NCI-H460 (cell line): Measurements from ENCODE around the gene TMEFF2. TPM values are rescaled to one million over a fixed set of nuclear protein-coding genes. Genes with fewer than 3 reads are reported as not detected.

ENCODE experiments used
- DNase-seq: peaks from one replicate; pipeline ENCODE4 v3.0.0-alpha.2; 2016; ENCODE audit warnings: low read depth; ENCODE audit errors: extremely low read depth
- total RNA-seq: library from RNA; depleted of rRNA; stranded (reverse); fragments of >200 nt; shearing (Covaris generic); gene quantifications from 2 replicates; pipeline ENCODE4 v1.2.3, GENCODE V29; 2014

Gene TMEFF2
- total RNA-seq, 1 experiment from 2014 or later, result not detected

- no peak for DNase-seq
Measured at GRCh38 chr2:191915750-191916149, 279.0 kb downstream of the TMEFF2 start.

- no peak for DNase-seq
Measured at GRCh38 chr2:191913796-191914195, 280.9 kb downstream of the TMEFF2 start.

DNA sequence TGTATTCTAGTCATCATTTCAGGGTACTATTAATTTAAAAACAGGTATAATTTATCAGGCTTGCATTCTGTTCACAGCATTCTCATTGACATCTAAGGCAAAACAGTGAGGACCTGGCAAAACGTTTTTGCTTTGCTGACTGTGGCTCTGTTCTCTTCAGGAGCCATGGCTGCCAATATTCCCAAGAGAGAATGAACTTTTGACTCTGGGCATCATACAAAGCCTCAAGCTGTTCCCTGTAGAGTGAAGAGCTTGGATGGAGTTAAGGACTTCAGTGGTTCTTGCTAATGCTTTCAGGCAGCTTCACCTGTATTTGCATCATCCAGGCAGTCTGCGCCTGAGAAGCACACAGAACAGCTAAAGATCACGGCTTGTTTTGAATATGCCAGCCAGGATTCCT, 282.0 kb downstream of the TMEFF2 start:
- DNase-seq, result no peak

- no peak for DNase-seq
Measured at GRCh38 chr2:191910518-191910917, 284.2 kb downstream of the TMEFF2 start.

DNA sequence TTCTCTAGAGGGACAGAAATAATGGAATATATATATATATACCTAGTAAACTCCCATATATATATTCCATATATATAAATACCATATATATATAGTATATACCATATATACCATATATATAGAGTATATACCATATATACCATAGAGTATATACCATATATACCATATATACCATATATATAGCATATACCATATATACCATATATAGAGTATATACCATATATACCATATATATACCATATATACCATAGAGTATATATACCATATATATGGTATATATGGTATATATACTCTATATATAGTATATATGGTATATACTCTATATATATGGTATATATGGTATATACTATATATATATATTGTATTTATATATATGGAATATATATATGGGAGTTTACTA, 285.9 kb downstream of the TMEFF2 start:
- no peak for DNase-seq

DNA sequence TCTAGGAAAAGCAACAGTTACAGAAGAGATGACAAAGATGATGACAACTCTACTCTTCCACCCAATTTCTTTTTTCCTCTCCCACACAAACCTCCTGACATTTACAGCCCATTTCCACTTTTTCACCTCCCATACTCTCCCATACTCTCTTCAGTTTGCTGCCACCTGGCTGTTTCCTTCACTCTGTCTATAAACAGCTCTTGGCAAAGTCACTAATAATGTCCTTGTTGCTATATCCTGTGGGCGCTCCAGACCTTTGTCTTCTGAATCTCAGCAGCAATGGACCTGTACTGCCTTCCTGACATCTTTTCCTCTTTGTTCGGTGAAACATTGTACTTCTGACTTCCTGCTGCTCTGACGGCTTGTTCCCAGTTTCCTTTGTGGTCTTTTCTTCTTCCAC, 287.2 kb downstream of the TMEFF2 start:
- DNase-seq, result no peak

- DNase-seq, result no peak
Measured at GRCh38 chr2:191907091-191907490, 287.6 kb downstream of the TMEFF2 start.

- no peak for DNase-seq
Measured at GRCh38 chr2:191905336-191905735, 289.4 kb downstream of the TMEFF2 start.

DNA sequence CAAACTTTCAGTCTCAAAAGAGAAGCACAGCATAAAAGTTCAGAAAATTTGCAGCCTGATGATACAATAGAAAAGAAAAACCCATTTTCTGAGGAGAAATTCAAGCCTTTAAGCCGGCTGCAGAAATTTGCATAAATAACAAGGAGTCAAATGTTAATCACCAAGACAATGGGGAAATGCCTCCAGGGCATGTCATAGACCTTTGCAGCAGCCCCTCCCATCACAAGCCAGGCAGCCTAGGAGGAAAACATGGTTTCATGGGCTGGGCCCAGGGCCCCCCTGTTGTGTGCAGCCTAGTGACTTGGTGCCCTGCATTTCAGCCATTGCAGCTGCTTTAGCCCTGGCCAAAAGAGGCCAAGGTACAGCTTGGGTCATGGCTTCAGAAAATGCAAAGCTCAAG, 293.7 kb downstream of the TMEFF2 start:
- no peak for DNase-seq

DNA sequence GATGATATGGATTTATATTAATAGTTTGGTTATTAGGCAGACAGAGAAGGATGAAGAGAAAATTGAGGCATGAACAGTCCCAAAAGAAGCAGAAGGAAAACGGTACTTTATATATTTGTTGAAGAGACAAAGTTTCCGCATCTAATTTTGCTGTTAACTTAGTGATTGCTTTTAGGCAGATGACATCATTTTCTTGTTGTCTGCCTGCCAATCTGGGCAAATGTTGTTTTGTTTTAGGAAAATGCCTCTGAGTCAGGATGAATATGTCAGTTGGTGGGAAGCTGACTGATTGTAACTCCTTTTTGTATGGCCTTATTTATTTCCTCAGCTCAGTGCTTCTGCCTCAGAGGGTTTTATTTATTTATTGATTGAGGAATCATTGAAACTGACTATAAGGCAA, 295.3 kb downstream of the TMEFF2 start:
- DNase-seq, result peak; percentile 35
